ENCODE data around the gene LCLAT1. TPM values are rescaled to one million over a fixed set of nuclear protein-coding genes. Genes with fewer than 3 reads are reported as not detected.
A peak's percentile ranks its signal among the peaks of the same experiment; 100 is the strongest.

The LCLAT1 gene
- total RNA-seq, 4 donors from 2014 or later: 0.88 to 116 (median 33.3) TPM

DNA sequence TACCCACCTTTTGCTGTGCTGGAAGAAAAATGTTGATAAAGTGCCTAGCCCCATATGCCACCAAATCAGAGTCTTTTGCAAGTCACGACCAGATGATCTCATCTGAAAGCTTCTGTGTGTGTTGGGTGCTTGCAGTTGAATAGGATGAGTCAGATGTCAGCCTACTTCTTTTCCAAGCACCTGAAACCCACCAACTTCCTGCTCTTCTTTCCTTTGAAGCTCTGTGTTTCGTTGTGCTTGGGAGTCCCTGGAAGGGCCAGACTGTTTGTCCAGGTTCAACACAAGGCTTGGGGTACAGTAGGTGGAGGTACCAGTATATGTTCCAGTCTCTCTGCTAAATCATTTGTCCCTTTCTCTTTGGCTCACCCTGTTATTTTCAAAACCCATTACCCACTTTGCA, 36.8 kb upstream of the LCLAT1 start:
- Histone ChIP-seq H3K27me3 (no peaks in the 10 kb centered on the region), H3K4me3 (no peak overlapping the region), H3K27ac (peak overlapping the region; percentile 83 to 84), H3K36me3 (no peaks in the 10 kb centered on the region), H3K4me1 (peaks cover 23 to 25% of the 10 kb centered on the region in 2 donors), H3K9me3 (no peaks in the 10 kb centered on the region)
- TF ChIP-seq, protein P1, sequence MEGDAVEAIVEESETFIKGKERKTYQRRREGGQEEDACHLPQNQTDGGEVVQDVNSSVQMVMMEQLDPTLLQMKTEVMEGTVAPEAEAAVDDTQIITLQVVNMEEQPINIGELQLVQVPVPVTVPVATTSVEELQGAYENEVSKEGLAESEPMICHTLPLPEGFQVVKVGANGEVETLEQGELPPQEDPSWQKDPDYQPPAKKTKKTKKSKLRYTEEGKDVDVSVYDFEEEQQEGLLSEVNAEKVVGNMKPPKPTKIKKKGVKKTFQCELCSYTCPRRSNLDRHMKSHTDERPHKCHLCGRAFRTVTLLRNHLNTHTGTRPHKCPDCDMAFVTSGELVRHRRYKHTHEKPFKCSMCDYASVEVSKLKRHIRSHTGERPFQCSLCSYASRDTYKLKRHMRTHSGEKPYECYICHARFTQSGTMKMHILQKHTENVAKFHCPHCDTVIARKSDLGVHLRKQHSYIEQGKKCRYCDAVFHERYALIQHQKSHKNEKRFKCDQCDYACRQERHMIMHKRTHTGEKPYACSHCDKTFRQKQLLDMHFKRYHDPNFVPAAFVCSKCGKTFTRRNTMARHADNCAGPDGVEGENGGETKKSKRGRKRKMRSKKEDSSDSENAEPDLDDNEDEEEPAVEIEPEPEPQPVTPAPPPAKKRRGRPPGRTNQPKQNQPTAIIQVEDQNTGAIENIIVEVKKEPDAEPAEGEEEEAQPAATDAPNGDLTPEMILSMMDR (IDR thresholded peaks at IDR 0.05): no peak
- TF ChIP-seq POLR2A (IDR thresholded peaks at IDR 0.05): no peak
- intact Hi-C loops (cut with DNase I; ENCODE audit: low total_unique reads): no loop called here
- DNase-seq: no peak

DNA sequence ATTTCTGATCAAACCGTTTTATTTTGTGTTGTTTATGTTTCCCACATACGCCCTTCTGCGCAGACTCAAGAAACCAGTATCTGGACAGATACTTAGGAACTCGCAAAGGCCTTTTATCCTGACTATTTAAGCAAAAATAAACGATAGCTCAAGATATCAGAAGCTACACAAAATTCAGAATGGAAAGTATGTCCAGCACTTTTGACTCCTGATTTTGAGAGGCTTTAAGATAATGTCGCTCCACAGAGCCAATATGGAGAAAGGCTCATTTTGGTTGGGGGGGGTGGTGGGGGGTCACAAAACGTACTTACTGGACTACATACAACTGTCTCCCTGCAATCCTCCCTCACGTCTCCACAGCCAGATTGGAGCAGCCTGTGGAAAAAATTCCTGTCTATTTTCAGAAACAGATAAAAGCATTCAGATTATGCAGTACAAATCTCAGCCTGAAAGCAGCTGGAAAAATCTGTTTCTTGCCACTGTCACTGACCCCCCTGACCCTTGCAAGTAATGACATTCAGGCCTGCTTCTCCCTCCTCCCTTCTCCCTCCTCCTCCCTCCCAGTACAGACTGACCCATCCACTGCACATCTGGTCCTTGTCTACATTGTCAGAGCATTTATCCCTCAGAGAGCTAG, 34.9 kb upstream of the LCLAT1 start:
- peak; percentile 85 for DNase-seq
- Histone ChIP-seq H3K27ac (peak overlapping the region; percentile 83 to 84), H3K4me1 (peaks cover 23 to 25% of the 10 kb centered on the region in 2 donors), H3K4me3 (no peak overlapping the region), H3K27me3 (no peaks in the 10 kb centered on the region), H3K9me3 (no peaks in the 10 kb centered on the region), H3K36me3 (no peaks in the 10 kb centered on the region)
- intact Hi-C loops (cut with DNase I; ENCODE audit: low total_unique reads): no loop called here
- TF ChIP-seq POLR2A (IDR thresholded peaks at IDR 0.05): no peak
- TF ChIP-seq, protein P1 (IDR thresholded peaks at IDR 0.05): no peak

DNA sequence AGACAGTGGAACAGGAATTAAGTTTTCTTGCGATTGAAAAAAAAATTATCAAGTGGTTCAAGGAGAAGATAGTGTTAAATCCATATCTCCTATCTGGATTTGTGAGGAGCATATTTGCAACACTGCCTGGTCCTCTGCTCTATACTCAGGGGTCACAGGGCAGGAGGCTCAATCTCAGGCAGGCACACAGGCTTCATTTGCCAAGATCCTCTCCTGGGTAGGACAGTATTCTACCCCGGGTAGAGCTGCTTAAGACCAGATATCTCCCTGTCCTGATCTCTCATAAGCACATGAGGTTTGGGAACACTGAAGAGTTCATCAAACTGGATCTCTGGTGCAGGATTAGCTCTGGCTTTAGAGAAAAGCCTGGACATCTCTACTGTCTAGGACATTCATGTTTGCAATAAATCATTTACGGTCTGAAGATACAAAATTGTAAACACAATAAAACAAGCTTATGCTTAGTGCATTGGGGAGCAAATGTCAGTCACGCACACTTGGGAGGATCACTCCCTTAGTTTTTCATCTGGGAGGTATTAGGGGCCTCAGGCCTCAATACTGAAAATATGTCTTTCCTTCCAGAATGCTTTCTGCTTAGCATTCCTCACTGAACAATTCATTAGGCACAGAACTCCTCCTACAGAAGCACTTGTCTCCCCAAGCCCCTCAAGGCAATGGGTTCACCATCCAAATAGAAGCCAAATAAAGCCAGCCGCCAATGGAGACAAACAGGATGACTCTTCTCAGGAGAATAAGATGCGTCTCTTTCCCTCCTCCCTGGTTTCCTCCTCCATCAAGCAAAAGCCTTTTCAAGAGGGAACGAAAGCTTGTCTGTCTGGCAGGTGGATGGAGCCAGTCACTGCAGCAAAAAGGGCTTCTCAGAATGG, 34.1 kb upstream of the LCLAT1 start:
- intact Hi-C loops (cut with DNase I; ENCODE audit: low total_unique reads): no loop called here
- H3K27ac ChIP-seq: peak overlapping the region; percentile 83 to 84
- peaks cover 20 to 25% of the 10 kb centered on the region in 2 donors for H3K4me1 ChIP-seq
- no peaks in the 10 kb centered on the region for H3K36me3 ChIP-seq
- no peaks in the 10 kb centered on the region for H3K9me3 ChIP-seq
- DNase-seq: no peak
- no peak overlapping the region for H3K4me3 ChIP-seq
- TF ChIP-seq, protein P1 (IDR thresholded peaks at IDR 0.05): no peak
- TF ChIP-seq POLR2A (IDR thresholded peaks at IDR 0.05): no peak
- no peaks in the 10 kb centered on the region for H3K27me3 ChIP-seq

DNA sequence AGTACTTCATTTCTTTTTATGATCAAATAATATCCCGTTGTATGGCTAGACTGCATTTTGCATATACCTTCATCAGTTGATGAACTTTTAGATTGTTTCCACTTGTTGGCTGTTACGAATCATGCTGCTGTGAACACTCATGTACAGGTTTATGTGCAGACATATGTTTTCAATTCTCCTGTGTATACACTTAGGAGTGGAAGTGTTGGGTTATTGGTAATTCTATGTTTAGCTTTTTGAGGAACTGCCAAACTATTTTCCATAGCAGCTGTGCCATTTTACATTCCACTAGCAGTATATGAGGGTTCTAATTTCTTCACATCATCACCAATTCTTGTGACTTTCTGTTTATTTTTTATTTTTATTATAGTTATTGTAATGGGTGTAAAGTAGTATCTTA, 32.1 kb upstream of the LCLAT1 start:
- H3K4me1 ChIP-seq: peaks cover 13 to 18% of the 10 kb centered on the region in 2 donors
- no peak overlapping the region for H3K4me3 ChIP-seq
- H3K36me3 ChIP-seq: no peaks in the 10 kb centered on the region
- no peaks in the 10 kb centered on the region for H3K9me3 ChIP-seq
- H3K27me3 ChIP-seq: no peaks in the 10 kb centered on the region
- no peak for TF ChIP-seq POLR2A (IDR thresholded peaks at IDR 0.05)
- TF ChIP-seq, protein P1 (IDR thresholded peaks at IDR 0.05): no peak
- no peak for DNase-seq
- peak overlapping the region in 1 of 2 donors; percentile 84 for H3K27ac ChIP-seq
- intact Hi-C loops (cut with DNase I; ENCODE audit: low total_unique reads): no loop called here

DNA sequence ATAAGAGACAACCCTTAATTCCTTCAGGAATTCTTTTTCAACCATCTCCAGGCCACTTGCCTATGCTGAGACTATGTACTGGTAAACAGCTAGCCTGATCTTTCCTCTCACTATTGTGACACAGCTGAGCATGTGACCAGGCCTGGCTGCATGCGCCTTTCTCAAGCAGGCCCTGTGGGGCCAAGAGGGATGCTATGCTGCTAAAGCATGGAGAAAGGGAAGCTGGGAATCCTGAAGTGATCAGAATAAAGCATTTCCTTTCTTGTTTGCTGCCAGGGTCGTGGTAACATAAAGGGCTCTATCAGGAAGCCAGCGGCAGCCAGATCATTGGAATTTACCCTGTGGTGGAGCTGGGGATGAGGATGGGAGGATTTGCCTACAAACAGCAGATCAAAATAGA, 29.8 kb upstream of the LCLAT1 start:
- TF ChIP-seq, protein P1 (IDR thresholded peaks at IDR 0.05): no peak
- TF ChIP-seq POLR2A (IDR thresholded peaks at IDR 0.05): no peak
- H3K9me3 ChIP-seq: no peaks in the 10 kb centered on the region
- no peak overlapping the region for H3K4me3 ChIP-seq
- peaks cover 10 to 19% of the 10 kb centered on the region in 2 donors for H3K4me1 ChIP-seq
- H3K27me3 ChIP-seq: no peaks in the 10 kb centered on the region
- intact Hi-C loops (cut with DNase I; ENCODE audit: low total_unique reads): no loop called here
- peak overlapping the region; percentile 69 to 84 for H3K27ac ChIP-seq
- no peaks in the 10 kb centered on the region for H3K36me3 ChIP-seq
- DNase-seq: peak; percentile 71 to 79

Measured in uterus (tissue), 4 donors.